SJCRH30 (cell line): ENCODE results near the gene NCF2. TPM values are rescaled to one million over a fixed set of nuclear protein-coding genes. Genes with fewer than 3 reads are reported as not detected.
"Not testable (repeated sequence)": the region's sequence is repeated elsewhere in the genome, so short reads cannot be mapped to it uniquely, and the experiment has no call there.

ENCODE experiments used
- DNase-seq, 2 experiments: peaks; one replicate each; pipeline ENCODE4 v3.0.0-alpha.2; 2015 to 2020
- H3K27ac ChIP-seq: fragments of 250-450 bp; sonication (Bioruptor Pico); 2 replicates; pipeline ENCODE4 v1.5.1; 2020; ENCODE audit warnings: mild to moderate bottlenecking, moderate library complexity
- H3K27me3 ChIP-seq: fragments of 250-450 bp; sonication (Bioruptor Pico); 2 replicates; pipeline ENCODE4 v1.5.1; 2020; ENCODE audit warnings: mild to moderate bottlenecking, moderate library complexity
- H3K36me3 ChIP-seq: fragments of 250-450 bp; sonication (Bioruptor Pico); 2 replicates; pipeline ENCODE4 v1.5.1; 2020; ENCODE audit warnings: mild to moderate bottlenecking, moderate library complexity
- H3K4me1 ChIP-seq: fragments of 250-450 bp; sonication (Bioruptor Pico); 2 replicates; pipeline ENCODE4 v1.5.1; 2020; ENCODE audit warnings: mild to moderate bottlenecking, moderate library complexity
- H3K4me3 ChIP-seq: fragments of 250-450 bp; sonication (Bioruptor Pico); 2 replicates; pipeline ENCODE4 v1.5.1; 2020; ENCODE audit warnings: mild to moderate bottlenecking, moderate library complexity
- H3K9me3 ChIP-seq: fragments of 250-450 bp; sonication (Bioruptor Pico); replicated peaks from 2 replicates; pipeline ENCODE4 v1.5.1; 2020; ENCODE audit warnings: mild to moderate bottlenecking, moderate library complexity
- total RNA-seq: library from RNA; depleted of rRNA; stranded (reverse); fragments of >200 nt; shearing (Covaris generic); gene quantifications from 2 replicates; pipeline ENCODE4 v1.2.3, GENCODE V29; 2014

The NCF2 gene
- total RNA-seq, 1 experiment from 2014 or later: 0.55 TPM

DNA sequence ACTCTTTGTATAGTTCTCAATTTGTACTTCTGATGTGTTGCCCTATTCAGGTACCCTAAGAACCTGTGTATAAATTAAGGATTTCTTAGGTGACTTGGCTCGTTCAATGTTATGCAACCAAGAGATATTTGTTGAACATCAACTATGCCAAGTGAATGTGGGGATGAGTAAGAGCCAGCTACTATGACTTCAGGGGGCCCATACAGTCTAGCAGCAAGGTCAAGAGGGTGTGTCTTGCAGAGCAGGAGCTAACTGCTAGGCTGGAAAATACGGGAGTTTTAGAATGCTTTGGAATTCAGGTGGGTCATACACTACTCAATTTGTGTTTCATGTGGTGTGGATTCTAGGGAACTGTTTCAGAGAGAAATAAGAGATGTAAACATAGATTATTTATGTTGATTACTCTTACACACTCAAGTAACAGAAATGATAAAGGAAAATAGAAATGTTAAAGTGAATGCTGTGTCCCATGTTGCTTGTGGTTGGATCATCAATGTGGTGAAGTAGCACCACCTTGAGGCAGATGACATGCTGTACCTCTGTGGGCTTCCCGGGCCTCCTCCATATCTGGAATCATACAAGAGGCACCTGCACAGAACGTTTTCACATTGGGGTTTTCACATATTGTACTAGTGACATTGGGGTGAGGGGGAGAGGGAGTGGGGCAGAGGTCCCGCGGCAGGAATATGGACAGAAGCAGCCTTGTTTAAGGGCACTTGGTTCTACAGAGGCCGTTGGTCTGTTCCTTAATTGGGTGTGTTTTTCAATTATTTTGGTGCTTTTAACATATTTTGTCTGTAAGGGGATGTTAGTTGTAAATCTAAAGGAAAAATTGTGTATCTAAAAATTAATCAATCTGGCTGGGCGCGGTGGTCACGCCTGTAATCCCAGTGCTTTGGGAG lies 32.9 kb upstream of the NCF2 start:
- peak; percentile 40 to 72 for DNase-seq
- Histone ChIP-seq H3K27ac (no peak overlapping the region), H3K36me3 (peaks cover 4% of the 10 kb centered on the region; the same call in 1 of the 2 replicates), H3K9me3 (no peaks in the 10 kb centered on the region), H3K4me3 (no peak overlapping the region), H3K27me3 (no peaks in the 10 kb centered on the region), H3K4me1 (no peaks in the 10 kb centered on the region)

DNA sequence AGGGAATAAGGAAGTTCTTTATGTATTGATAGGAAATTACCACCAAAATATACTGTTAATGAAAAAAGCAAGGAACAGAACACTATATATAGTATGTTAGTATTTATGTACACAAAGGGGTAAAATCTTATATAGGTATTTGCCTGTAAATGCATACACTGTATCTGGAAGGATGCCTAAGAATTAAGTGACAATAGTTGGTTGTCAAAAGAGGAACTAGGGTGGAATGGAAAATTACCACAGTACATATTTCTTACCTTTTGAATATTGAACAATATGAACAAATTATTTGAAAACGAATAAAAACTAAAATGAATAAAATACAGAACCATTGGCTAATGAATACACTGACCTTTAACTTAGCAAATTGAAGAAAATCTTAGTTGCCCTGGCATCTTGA lies 31.8 kb upstream of the NCF2 start:
- no peak for DNase-seq
- no peak overlapping the region for H3K27ac ChIP-seq
- no peak overlapping the region for H3K4me3 ChIP-seq
- H3K4me1 ChIP-seq: no peaks in the 10 kb centered on the region
- no peaks in the 10 kb centered on the region for H3K9me3 ChIP-seq
- no peaks in the 10 kb centered on the region for H3K36me3 ChIP-seq
- H3K27me3 ChIP-seq: no peaks in the 10 kb centered on the region

DNA sequence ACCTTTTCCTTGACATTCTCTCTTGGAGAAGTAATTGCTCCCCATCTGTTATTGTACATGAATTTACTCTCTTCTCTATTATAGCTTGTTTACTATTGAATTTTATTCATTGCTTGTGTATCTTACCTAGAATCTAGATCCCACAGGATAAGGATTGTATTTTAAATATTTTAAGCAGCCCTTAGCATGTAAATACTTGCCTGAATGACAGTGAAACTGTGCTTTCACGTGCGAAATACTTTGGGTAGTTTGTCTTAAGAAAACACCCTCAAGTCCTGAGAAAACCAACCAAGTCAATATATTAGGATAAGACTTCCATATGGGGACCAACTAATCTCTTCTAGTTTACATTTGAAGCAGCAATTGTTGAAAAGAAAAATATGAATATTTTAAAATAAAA lies 30.1 kb upstream of the NCF2 start:
- Histone ChIP-seq H3K27ac (no peak overlapping the region), H3K9me3 (no peaks in the 10 kb centered on the region), H3K27me3 (no peaks in the 10 kb centered on the region), H3K4me3 (no peak overlapping the region), H3K36me3 (no peaks in the 10 kb centered on the region), H3K4me1 (no peaks in the 10 kb centered on the region)
- no peak for DNase-seq

- H3K27ac ChIP-seq: no peak overlapping the region
- DNase-seq: no peak
- H3K36me3 ChIP-seq: no peaks in the 10 kb centered on the region
- H3K4me3 ChIP-seq: no peak overlapping the region
- H3K27me3 ChIP-seq: no peaks in the 10 kb centered on the region
- no peaks in the 10 kb centered on the region for H3K4me1 ChIP-seq
- no peaks in the 10 kb centered on the region for H3K9me3 ChIP-seq
These were observed 29.5 kb upstream of the NCF2 start for GRCh38 chr1:183619781-183620180.

DNA sequence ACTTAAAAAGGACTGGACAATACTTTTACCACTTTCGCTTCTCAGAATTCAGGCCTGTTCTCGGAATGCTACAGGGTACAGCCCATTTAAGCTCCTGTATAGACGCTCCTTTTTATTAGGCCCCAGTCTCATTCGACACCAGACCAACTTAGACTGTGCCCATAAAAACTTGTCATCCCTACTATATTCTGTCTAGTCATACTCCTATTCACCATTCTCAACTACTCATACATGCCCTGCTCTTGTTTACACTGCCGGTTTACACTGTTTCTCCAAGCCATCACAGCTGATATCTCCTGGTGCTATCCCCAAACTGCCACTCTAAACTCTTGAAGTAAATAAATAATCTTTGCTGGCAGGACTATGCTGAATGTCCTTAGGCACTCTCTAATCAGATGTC lies 27.9 kb upstream of the NCF2 start:
- not testable (repeated sequence) for H3K36me3 ChIP-seq, H3K9me3 ChIP-seq, H3K4me3 ChIP-seq, H3K27ac ChIP-seq, DNase-seq, H3K27me3 ChIP-seq, H3K4me1 ChIP-seq

- H3K4me1 ChIP-seq, H3K9me3 ChIP-seq, H3K27ac ChIP-seq, H3K36me3 ChIP-seq, H3K4me3 ChIP-seq, H3K27me3 ChIP-seq, DNase-seq: not testable (repeated sequence)
These were observed 22.7 kb upstream of the NCF2 start for GRCh38 chr1:183612975-183613374.

GRCh38 chr1:183612407-183612806 lies 22.1 kb upstream of the NCF2 start:
- no peaks in the 10 kb centered on the region for H3K4me1 ChIP-seq
- no peaks in the 10 kb centered on the region for H3K27me3 ChIP-seq
- no peak overlapping the region for H3K27ac ChIP-seq
- H3K4me3 ChIP-seq: no peak overlapping the region
- H3K36me3 ChIP-seq: no peaks in the 10 kb centered on the region
- H3K9me3 ChIP-seq: no peaks in the 10 kb centered on the region
- DNase-seq: no peak

GRCh38 chr1:183611021-183611420 lies 20.8 kb upstream of the NCF2 start:
- Histone ChIP-seq H3K36me3 (no peaks in the 10 kb centered on the region), H3K4me1 (no peaks in the 10 kb centered on the region), H3K27ac (no peak overlapping the region), H3K4me3 (no peak overlapping the region), H3K9me3 (no peaks in the 10 kb centered on the region), H3K27me3 (no peaks in the 10 kb centered on the region)
- no peak for DNase-seq

GRCh38 chr1:183609759-183610452 lies 19.6 kb upstream of the NCF2 start:
- no peaks in the 10 kb centered on the region for H3K36me3 ChIP-seq
- H3K27ac ChIP-seq: no peak overlapping the region
- peak in 1 of 2 experiments; percentile 6 for DNase-seq

DNA sequence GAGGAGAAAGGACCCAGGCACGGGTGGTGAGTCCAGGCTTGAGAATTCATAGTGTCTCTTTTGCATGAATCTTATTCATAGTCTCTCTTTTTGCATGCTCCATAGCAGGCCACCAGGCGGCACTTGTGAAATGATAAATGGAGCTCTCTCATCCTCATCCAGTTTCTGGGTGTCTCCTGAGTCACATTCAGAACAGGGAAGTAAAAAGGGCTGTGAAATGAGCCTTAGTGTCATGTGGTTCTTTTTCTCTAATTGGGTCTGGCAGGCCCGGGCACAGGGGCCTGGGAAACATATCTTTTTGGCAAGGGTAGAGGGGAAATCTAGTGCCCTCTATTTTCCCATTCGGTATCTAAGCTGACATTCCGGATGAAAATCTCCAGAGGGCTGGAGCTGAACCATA lies 19.1 kb upstream of the NCF2 start:
- H3K27me3 ChIP-seq: no peaks in the 10 kb centered on the region
- H3K9me3 ChIP-seq: no peaks in the 10 kb centered on the region
- no peak overlapping the region for H3K4me3 ChIP-seq
- H3K4me1 ChIP-seq: no peaks in the 10 kb centered on the region
- no peaks in the 10 kb centered on the region for H3K36me3 ChIP-seq
- peak in 1 of 2 experiments; percentile 20 for DNase-seq
- H3K27ac ChIP-seq: no peak overlapping the region

More at GRCh38 chr1:183609759-183610452, 19.6 kb upstream of the NCF2 start:
- no peaks in the 10 kb centered on the region for H3K27me3 ChIP-seq
- H3K9me3 ChIP-seq: no peaks in the 10 kb centered on the region
- H3K4me3 ChIP-seq: no peak overlapping the region
- H3K4me1 ChIP-seq: no peaks in the 10 kb centered on the region

- DNase-seq: no peak
- Histone ChIP-seq H3K9me3 (no peaks in the 10 kb centered on the region), H3K4me3 (no peak overlapping the region), H3K36me3 (no peaks in the 10 kb centered on the region), H3K27me3 (no peaks in the 10 kb centered on the region), H3K4me1 (peaks cover 5% of the 10 kb centered on the region; the same call in 1 of the 2 replicates), H3K27ac (no peak overlapping the region)
These were observed 17.2 kb upstream of the NCF2 start for GRCh38 chr1:183607322-183607980.

- DNase-seq: no peak
- Histone ChIP-seq H3K9me3 (no peaks in the 10 kb centered on the region), H3K4me3 (no peak overlapping the region), H3K27ac (no peak overlapping the region), H3K36me3 (no peaks in the 10 kb centered on the region), H3K4me1 (peaks cover 5% of the 10 kb centered on the region; the same call in 1 of the 2 replicates), H3K27me3 (no peaks in the 10 kb centered on the region)
These were observed 15.6 kb upstream of the NCF2 start for GRCh38 chr1:183605904-183606303.

DNA sequence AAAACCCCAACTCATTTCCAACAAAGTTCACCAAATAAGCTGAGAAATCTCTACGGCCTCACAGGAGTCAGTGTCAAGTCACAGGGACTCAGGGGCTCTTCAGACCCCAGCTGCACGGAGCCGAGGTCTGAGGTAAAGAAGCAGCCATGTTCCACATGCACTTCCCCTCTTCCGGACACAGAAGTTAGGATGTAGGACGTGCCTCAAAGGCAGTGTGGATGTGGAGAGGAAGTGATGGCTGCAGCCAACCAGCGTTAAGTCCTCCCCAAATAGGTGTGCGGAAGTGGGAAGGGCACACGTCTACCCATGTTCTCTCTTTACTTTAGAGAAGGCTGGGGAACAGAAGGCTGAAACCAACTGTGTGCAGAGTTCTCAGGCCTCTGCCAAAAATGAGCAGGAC lies 14.6 kb upstream of the NCF2 start:
- no peak for DNase-seq

DNA sequence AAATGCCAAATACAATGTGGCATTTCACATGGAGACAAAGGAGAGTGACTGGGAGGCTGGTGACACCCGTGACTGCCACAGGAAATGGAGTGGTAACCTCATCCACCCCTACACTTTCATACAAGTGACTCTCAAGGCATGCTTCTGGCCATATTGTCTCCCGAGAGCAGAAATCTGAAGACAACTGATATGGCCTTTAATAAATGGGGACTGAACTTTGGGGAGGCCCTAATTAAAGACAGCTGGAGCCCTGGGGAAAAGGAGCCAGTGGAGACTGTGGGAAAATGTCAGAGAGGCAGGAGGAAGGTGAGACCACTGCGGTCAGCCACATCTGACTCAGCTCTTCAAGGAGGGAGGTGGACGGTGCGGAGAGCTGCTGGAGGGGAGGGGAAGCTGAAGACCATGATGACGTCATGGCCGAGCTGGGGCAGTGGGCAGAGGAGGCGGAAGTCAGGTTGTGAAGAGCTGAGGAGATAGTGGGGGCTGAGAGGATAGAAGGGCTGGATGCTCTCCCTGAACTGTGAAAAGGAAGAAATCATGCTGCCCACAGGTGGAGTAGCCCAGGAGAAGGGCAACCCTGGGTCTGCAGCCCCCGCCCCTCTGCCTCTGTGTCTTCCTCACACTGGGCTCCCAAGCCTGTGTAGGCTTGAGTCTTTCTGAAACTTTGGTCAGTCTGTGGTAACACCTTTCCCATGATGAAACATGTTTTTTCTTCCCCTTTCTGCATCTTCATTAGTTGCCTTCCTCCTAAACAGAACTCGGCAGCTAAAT lies 14.0 kb upstream of the NCF2 start:
- Histone ChIP-seq H3K27me3 (no peaks in the 10 kb centered on the region), H3K27ac (no peak overlapping the region), H3K9me3 (no peaks in the 10 kb centered on the region), H3K36me3 (no peaks in the 10 kb centered on the region), H3K4me3 (no peak overlapping the region), H3K4me1 (peaks cover 5% of the 10 kb centered on the region; the same call in 1 of the 2 replicates)
- DNase-seq: peak; percentile 77 to 79

More for the DNA sequence above, 14.6 kb upstream of the NCF2 start:
- Histone ChIP-seq H3K4me1 (peaks cover 5% of the 10 kb centered on the region; the same call in 1 of the 2 replicates), H3K27me3 (no peaks in the 10 kb centered on the region), H3K36me3 (no peaks in the 10 kb centered on the region), H3K9me3 (no peaks in the 10 kb centered on the region), H3K27ac (no peak overlapping the region), H3K4me3 (no peak overlapping the region)
